A549 (cell line): Measurements from ENCODE around the gene PRUNE2. TPM values are rescaled to one million over a fixed set of nuclear protein-coding genes. Genes with fewer than 3 reads are reported as not detected.
"Not testable (repeated sequence)": the region's sequence is repeated elsewhere in the genome, so short reads cannot be mapped to it uniquely, and the experiment has no call there.

Experiments used
- ATAC-seq, 2 experiments: fragments of 200-7000 bp in 1 of 2; fragments of >200 bp in 1 of 2; cut with Nextera tagmentation in 1 of 2; cut with Tn5 transposase in 1 of 2; 3 replicates each; pipeline versions ENCODE4 v1.8.0 to v1.9.1; 2018 to 2020; ENCODE audit warnings: mild to moderate bottlenecking in 1 of 2, moderate library complexity in 1 of 2
- CTCF ChIA-PET: fragments of 300-600 bp; sonication (Branson Sonifier 250); formaldehyde crosslinking; extraction: SDS; loops from one replicate; lab custom pipeline; 2021; ENCODE audit warnings: antibody characterized with exemption, inconsistent platforms; lab: Yijun Ruan, JAX
- POLR2A ChIA-PET: fragments of 350-600 bp; formaldehyde crosslinking; extraction: SDS; loops from one replicate; lab custom pipeline; 2021; ENCODE audit warnings: antibody characterized with exemption, inconsistent platforms; lab: Yijun Ruan, JAX
- DNase-seq, 2 experiments: peaks; one replicate each; pipeline versions ENCODE4 v3.0.0 to v3.0.0-alpha.2; 2011 to 2016; ENCODE audit warnings: low read depth in 1 of 2, low spot score in 1 of 2
- FAIRE-seq: peaks from 2 replicates; lab custom pipeline; 2011; peaks lifted over from hg19 to GRCh38; lab: Jason Lieb, UNC
- H3K27ac ChIP-seq, 2 experiments: fragments of >200 bp; sonication (Bioruptor Twin); formaldehyde crosslinking; 3 replicates each; pipeline ENCODE4 v1.5.1; 2016 to 2017
- H3K4me1 ChIP-seq: fragments of >200 bp; sonication (Bioruptor Twin); formaldehyde crosslinking; 3 replicates; pipeline ENCODE4 v1.6.1; 2016
- H3K4me2 ChIP-seq: fragments of >200 bp; sonication (Bioruptor Twin); formaldehyde crosslinking; 3 replicates; pipeline ENCODE4 v1.6.1; 2016
- H3K4me3 ChIP-seq: fragments of >200 bp; sonication (Bioruptor Twin); formaldehyde crosslinking; 3 replicates; pipeline ENCODE4 v1.5.1; 2016
- H3K9me3 ChIP-seq: fragments of >200 bp; sonication (Bioruptor Twin); formaldehyde crosslinking; 3 replicates; pipeline ENCODE4 v1.6.1; 2016
- CBX8 ChIP-seq: fragments of 200-600 bp; sonication (generic); IDR thresholded peaks from 2 replicates; pipeline ENCODE4 v1.6.1; 2016
- EHF ChIP-seq: fragments of 250-450 bp; sonication (Bioruptor Pico); IDR thresholded peaks from 2 replicates; pipeline ENCODE4 v1.5.0; 2020; ENCODE audit warnings: mild to moderate bottlenecking
- ESRRA ChIP-seq: fragments of 150-350 bp; IDR thresholded peaks from 2 replicates; pipeline ENCODE4 v1.6.1; 2014; ENCODE audit warnings: mild to moderate bottlenecking, low read length, borderline replicate concordance
- FOSL2 ChIP-seq, 2 experiments: fragments of 450-650 bp in 1 of 2; fragments of >200 bp in 1 of 2; sonication (Bioruptor Twin) in 1 of 2; formaldehyde crosslinking; IDR thresholded peaks; 2 replicates each; pipeline versions ENCODE4 v1.5.0 to v1.6.1; 2016 to 2020; ENCODE audit warnings: mild to moderate bottlenecking in 1 of 2, moderate library complexity in 1 of 2
- HMGXB4 ChIP-seq: fragments of 250-450 bp; sonication (Bioruptor Pico); IDR thresholded peaks from 2 replicates; pipeline ENCODE4 v1.5.0; 2021; ENCODE audit warnings: mild to moderate bottlenecking, moderate library complexity, borderline replicate concordance
- HOXB13 ChIP-seq: fragments of 250-450 bp; sonication (Bioruptor Pico); IDR thresholded peaks from 2 replicates; pipeline ENCODE4 v1.5.0; 2020; ENCODE audit warnings: low read depth, mild to moderate bottlenecking, moderate library complexity
- JUN ChIP-seq, 2 experiments: fragments of >200 bp; sonication (Bioruptor Twin); formaldehyde crosslinking; IDR thresholded peaks; 2 replicates in 1 of 2; 3 replicates in 1 of 2; pipeline ENCODE4 v1.6.1; 2016 to 2017
- MAX ChIP-seq: IDR thresholded peaks from 2 replicates; pipeline ENCODE4 v1.6.1; 2012
- POLR2A ChIP-seq: IDR thresholded peaks from 2 replicates; pipeline ENCODE4 v1.6.1; 2012; ENCODE audit warnings: mild to moderate bottlenecking, low read length
- POLR2AphosphoS2 ChIP-seq: conservative IDR thresholded peaks from 2 replicates; pipeline ENCODE4 v1.6.1; 2012; ENCODE audit warnings: low read length, improper control_type of control experiment, inconsistent platforms
- RAD21 ChIP-seq, 2 experiments: fragments of >200 bp in 1 of 2; sonication (Bioruptor Twin) in 1 of 2; formaldehyde crosslinking in 1 of 2; IDR thresholded peaks in 1 of 2; conservative IDR thresholded peaks in 1 of 2; 2 replicates in 1 of 2; 3 replicates in 1 of 2; pipeline ENCODE4 v1.6.1; 2012 to 2018; ENCODE audit warnings: inconsistent platforms in 1 of 2
- RNF2 ChIP-seq: fragments of 200-600 bp; sonication (generic); IDR thresholded peaks from 2 replicates; pipeline ENCODE4 v1.6.1; 2016; ENCODE audit warnings: low read depth, mild to moderate bottlenecking, antibody characterized with exemption, moderate library complexity, borderline replicate concordance
- SMC3 ChIP-seq: fragments of >200 bp; sonication (Bioruptor Twin); formaldehyde crosslinking; IDR thresholded peaks from 3 replicates; pipeline ENCODE4 v1.6.1; 2018; ENCODE audit warnings: inconsistent platforms
- SREBF2 ChIP-seq: fragments of 450-650 bp; IDR thresholded peaks from 2 replicates; pipeline ENCODE4 v1.6.1; 2014; ENCODE audit warnings: mild to moderate bottlenecking, moderate library complexity
- TFCP2L1 ChIP-seq: fragments of 250-450 bp; sonication (Bioruptor Pico); IDR thresholded peaks from 2 replicates; pipeline ENCODE4 v1.5.0; 2021; ENCODE audit warnings: mild to moderate bottlenecking
- TP53 ChIP-seq: fragments of 250-450 bp; sonication (Bioruptor Pico); IDR thresholded peaks from 2 replicates; pipeline ENCODE4 v1.5.0; 2021; ENCODE audit warnings: mild to moderate bottlenecking, moderate library complexity
- USF2 ChIP-seq: fragments of 450-650 bp; IDR thresholded peaks from 2 replicates; pipeline ENCODE4 v1.6.1; 2014; ENCODE audit warnings: antibody characterized with exemption
- ZC3H11A ChIP-seq: fragments of 450-650 bp; IDR thresholded peaks from 2 replicates; pipeline ENCODE4 v1.6.1; 2014; ENCODE audit warnings: antibody characterized with exemption, mild to moderate bottlenecking
- ZFP36 ChIP-seq: fragments of 450-650 bp; IDR thresholded peaks from 2 replicates; pipeline ENCODE4 v1.6.1; 2014; ENCODE audit warnings: borderline replicate concordance; ENCODE audit not compliant: partially characterized antibody
- ZSCAN20 ChIP-seq: fragments of 250-450 bp; sonication (Bioruptor Pico); IDR thresholded peaks from 2 replicates; pipeline ENCODE4 v1.8.0; 2022; ENCODE audit warnings: mild to moderate bottlenecking, moderate library complexity
- WGBS: methylation state at CpG from one replicate; pipeline ENCODE4 v1.1.6; 2017; ENCODE audit errors: missing lambda C conversion rate; 5-methylcytosine and 5-hydroxymethylcytosine counted together
- polyA plus RNA-seq, 4 experiments: library from polyadenylated mRNA; depleted of rRNA in 3 of 4; stranded (reverse); fragments of >200 nt; fragmentation: RNase III in 1 of 4; extraction: RNeasy Plus Mini Kit Qiagen cat#74134 plus additional on column Dnase treatment in 1 of 4; gene quantifications; 2 replicates in 3 of 4; 3 replicates in 1 of 4; pipeline ENCODE4 v1.2.3, GENCODE V29; 2011 to 2017
- TF ChIP-seq, protein P1 (sequence below): fragments of 200-600 bp; sonication (generic); IDR thresholded peaks from 2 replicates; pipeline ENCODE4 v1.6.1; 2016; ENCODE audit warnings: antibody characterized with exemption, mild to moderate bottlenecking, moderate library complexity

Gene PRUNE2
- polyA plus RNA-seq, 2 of the 4 experiments (the other 2 are of a cell fraction), result 0.04 TPM; not detected in 1

GRCh38 chr9:76863832-76864231, 42.1 kb downstream of the PRUNE2 start (continued):
- TF ChIP-seq MAX, result no peak
- no peak for TF ChIP-seq ZSCAN20 (CRISPR knock-in tag)
- no peak for TF ChIP-seq USF2
- TF ChIP-seq POLR2A, result no peak
- TF ChIP-seq POLR2AphosphoS2, result no peak
- no peak for TF ChIP-seq TP53 (CRISPR knock-in tag)

GRCh38 chr9:76859860-76860259, 46.1 kb downstream of the PRUNE2 start:
- ATAC-seq (no peak), DNase-seq (no peak), FAIRE-seq (no peak)
- Histone ChIP-seq H3K27ac (no peak overlapping the region), H3K4me2 (no peak overlapping the region), H3K4me1 (no peaks in the 10 kb centered on the region), H3K9me3 (no peaks in the 10 kb centered on the region), H3K4me3 (no peak overlapping the region)
- TF ChIP-seq USF2 (no peak), HMGXB4 (CRISPR knock-in tag) (no peak), ZC3H11A (no peak), CBX8 (no peak), SMC3 (no peak), JUN (IDR thresholded peaks at IDR 0.05) (no peak), TFCP2L1 (CRISPR knock-in tag) (no peak), EHF (CRISPR knock-in tag) (no peak), RAD21 (conservative IDR thresholded peaks at IDR 0.05 in 1 of 2, IDR thresholded peaks at IDR 0.05 in 1 of 2) (no peak), ZSCAN20 (CRISPR knock-in tag) (no peak), FOSL2 (IDR thresholded peaks at IDR 0.05) (no peak), FOSL2 (CRISPR knock-in tag; IDR thresholded peaks at IDR 0.05) (no peak), HOXB13 (CRISPR knock-in tag) (no peak), ESRRA (no peak), ZFP36 (no peak), RNF2 (no peak), SREBF2 (no peak)
- TF ChIP-seq, protein P1, sequence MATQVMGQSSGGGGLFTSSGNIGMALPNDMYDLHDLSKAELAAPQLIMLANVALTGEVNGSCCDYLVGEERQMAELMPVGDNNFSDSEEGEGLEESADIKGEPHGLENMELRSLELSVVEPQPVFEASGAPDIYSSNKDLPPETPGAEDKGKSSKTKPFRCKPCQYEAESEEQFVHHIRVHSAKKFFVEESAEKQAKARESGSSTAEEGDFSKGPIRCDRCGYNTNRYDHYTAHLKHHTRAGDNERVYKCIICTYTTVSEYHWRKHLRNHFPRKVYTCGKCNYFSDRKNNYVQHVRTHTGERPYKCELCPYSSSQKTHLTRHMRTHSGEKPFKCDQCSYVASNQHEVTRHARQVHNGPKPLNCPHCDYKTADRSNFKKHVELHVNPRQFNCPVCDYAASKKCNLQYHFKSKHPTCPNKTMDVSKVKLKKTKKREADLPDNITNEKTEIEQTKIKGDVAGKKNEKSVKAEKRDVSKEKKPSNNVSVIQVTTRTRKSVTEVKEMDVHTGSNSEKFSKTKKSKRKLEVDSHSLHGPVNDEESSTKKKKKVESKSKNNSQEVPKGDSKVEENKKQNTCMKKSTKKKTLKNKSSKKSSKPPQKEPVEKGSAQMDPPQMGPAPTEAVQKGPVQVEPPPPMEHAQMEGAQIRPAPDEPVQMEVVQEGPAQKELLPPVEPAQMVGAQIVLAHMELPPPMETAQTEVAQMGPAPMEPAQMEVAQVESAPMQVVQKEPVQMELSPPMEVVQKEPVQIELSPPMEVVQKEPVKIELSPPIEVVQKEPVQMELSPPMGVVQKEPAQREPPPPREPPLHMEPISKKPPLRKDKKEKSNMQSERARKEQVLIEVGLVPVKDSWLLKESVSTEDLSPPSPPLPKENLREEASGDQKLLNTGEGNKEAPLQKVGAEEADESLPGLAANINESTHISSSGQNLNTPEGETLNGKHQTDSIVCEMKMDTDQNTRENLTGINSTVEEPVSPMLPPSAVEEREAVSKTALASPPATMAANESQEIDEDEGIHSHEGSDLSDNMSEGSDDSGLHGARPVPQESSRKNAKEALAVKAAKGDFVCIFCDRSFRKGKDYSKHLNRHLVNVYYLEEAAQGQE, result no peak
- CTCF ChIA-PET, result interaction anchor here (1.1 kb wide), 1 partner anchor 127 kb away, joined by 3 read pairs; no protein-coding TSS in a partner anchor
- 87% methylated on average over 4 of the region's 4 CpGs for WGBS
- POLR2A ChIA-PET, result no interaction called here

GRCh38 chr9:76858248-76858647, 47.7 kb downstream of the PRUNE2 start:
- CTCF ChIA-PET, ATAC-seq, H3K9me3 ChIP-seq, H3K27ac ChIP-seq, POLR2A ChIA-PET, H3K4me3 ChIP-seq, H3K4me1 ChIP-seq, DNase-seq, H3K4me2 ChIP-seq, FAIRE-seq: not testable (repeated sequence)
- WGBS, result 18% methylated on average over 2 of the region's 2 CpGs
